ENCODE results near the gene NDUFS8.

NDUFS8 gene

GRCh38 chr11:68080860-68081259 is 50.4 kb downstream of the NDUFS8 start:
- DNase-seq (ENCODE audit: low spot score) = no peak

DNA sequence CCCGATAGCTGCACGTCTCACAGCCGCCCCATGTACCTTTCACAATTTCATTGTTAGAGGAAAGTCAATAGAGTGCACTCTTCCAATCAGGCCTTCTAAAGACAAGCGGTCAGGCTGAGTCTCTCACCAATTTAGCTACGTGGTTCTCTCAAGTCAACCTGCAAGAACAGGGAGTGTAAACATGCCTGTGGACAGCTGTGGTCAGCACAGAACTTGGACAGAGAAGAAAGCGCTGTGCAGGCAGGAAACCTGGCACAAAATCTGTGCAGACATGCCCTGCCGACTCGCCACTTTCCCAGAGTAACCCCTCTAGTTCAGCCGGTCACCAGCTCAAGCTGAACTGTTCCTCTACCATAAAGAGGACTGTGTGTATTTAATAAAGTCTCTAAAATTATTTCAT is 51.2 kb downstream of the NDUFS8 start:
- no peak for DNase-seq (ENCODE audit: low spot score)

- DNase-seq (ENCODE audit: low spot score) = no peak
Measured at GRCh38 chr11:68082481-68082880, 52.0 kb downstream of the NDUFS8 start.

DNA sequence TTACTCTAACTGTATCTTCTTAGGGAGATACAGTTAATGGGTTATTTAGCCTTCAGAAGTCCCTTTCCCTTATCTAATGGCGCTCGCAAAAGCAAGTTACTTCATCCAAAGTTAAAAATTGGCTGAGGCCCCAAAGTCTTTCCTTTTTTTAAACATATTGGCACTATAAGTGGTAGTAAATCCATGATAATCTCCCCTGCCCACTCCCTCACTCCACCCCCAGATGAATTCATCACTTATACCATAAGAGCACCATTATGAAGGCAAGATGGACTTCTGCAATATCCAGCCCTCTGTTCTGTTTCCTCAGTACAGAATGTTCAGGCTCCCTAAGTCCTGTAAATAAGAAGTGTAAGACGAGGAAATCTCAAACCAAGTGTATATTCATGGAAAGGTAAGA is 53.0 kb downstream of the NDUFS8 start:
- DNase-seq (ENCODE audit: low spot score) = no peak
